Hepatocyte (in vitro differentiated cells): ENCODE results near the gene MAP7D3. TPM values are rescaled to one million over a fixed set of nuclear protein-coding genes. Genes with fewer than 3 reads are reported as not detected.

Experiments used
- DNase-seq: peaks from one replicate; pipeline ENCODE4 v3.0.0-alpha.2; 2016; ENCODE audit warnings: low spot score
- H2AFZ ChIP-seq: fragments of 200-600 bp; sonication (generic); 2 replicates; pipeline ENCODE4 v1.6.0; 2016; ENCODE audit warnings: antibody characterized with exemption, mild to moderate bottlenecking
- H3K27ac ChIP-seq: fragments of 200-600 bp; sonication (generic); 2 replicates; pipeline ENCODE4 v1.5.1; 2016; ENCODE audit warnings: mild to moderate bottlenecking
- H3K27me3 ChIP-seq: fragments of 200-600 bp; sonication (generic); 2 replicates; pipeline ENCODE4 v1.6.1; 2016
- H3K36me3 ChIP-seq: fragments of 200-600 bp; sonication (generic); replicated peaks from 2 replicates; pipeline ENCODE4 v1.5.1; 2016; ENCODE audit warnings: low read depth; ENCODE audit not compliant: insufficient read depth
- H3K4me1 ChIP-seq: fragments of 200-600 bp; sonication (generic); 2 replicates; pipeline ENCODE4 v1.5.1; 2016; ENCODE audit warnings: mild to moderate bottlenecking, moderate library complexity; ENCODE audit not compliant: insufficient read depth
- H3K4me2 ChIP-seq: fragments of 200-600 bp; sonication (generic); 2 replicates; pipeline ENCODE4 v1.6.0; 2016
- H3K4me3 ChIP-seq: fragments of 200-600 bp; sonication (generic); 2 replicates; pipeline ENCODE4 v1.5.1; 2016; ENCODE audit warnings: mild to moderate bottlenecking
- H3K79me2 ChIP-seq: fragments of 200-600 bp; sonication (generic); 2 replicates; pipeline ENCODE4 v1.6.0; 2017; ENCODE audit warnings: mild to moderate bottlenecking
- H3K9me2 ChIP-seq: fragments of 200-600 bp; sonication (generic); replicated peaks from 2 replicates; pipeline ENCODE4 v1.6.0; 2017; ENCODE audit warnings: mild to moderate bottlenecking; ENCODE audit not compliant: insufficient read depth
- H3K9me3 ChIP-seq: fragments of 200-600 bp; sonication (generic); 2 replicates; pipeline ENCODE4 v1.5.1; 2016; ENCODE audit warnings: low read depth, mild to moderate bottlenecking
- H4K20me1 ChIP-seq: fragments of 200-600 bp; sonication (generic); 2 replicates; pipeline ENCODE4 v1.6.0; 2016; ENCODE audit warnings: mild to moderate bottlenecking; ENCODE audit not compliant: insufficient read depth, poor library complexity, severe bottlenecking
- CTCF ChIP-seq: fragments of 200-600 bp; sonication (generic); IDR thresholded peaks from 2 replicates; pipeline ENCODE4 v1.5.1; 2016; ENCODE audit warnings: antibody characterized with exemption, mild to moderate bottlenecking; ENCODE audit not compliant: poor library complexity
- EZH2 ChIP-seq: fragments of 200-600 bp; sonication (generic); IDR thresholded peaks from 2 replicates; pipeline ENCODE4 v1.6.1; 2016; ENCODE audit warnings: antibody characterized with exemption, mild to moderate bottlenecking, borderline replicate concordance
- EZH2phosphoT487 ChIP-seq: fragments of 200-600 bp; sonication (generic); IDR thresholded peaks from one replicate; pipeline ENCODE4 v1.6.1; 2018; ENCODE audit warnings: antibody characterized with exemption, mild to moderate bottlenecking, low read depth, moderate library complexity; ENCODE audit not compliant: unreplicated experiment, severe bottlenecking
- WGBS: methylation state at CpG from one replicate; pipeline ENCODE4 v1.1.6; 2016; ENCODE audit warnings: low lambda C conversion rate; ENCODE audit errors: missing lambda C conversion rate; 5-methylcytosine and 5-hydroxymethylcytosine counted together
- polyA plus RNA-seq: library from polyadenylated mRNA; unstranded; fragments of >200 nt; fragmentation: Nextera tagmentation; extraction: Ambion mirVana; gene quantifications from 2 replicates; pipeline ENCODE4 v1.2.1, GENCODE V29; 2016
- total RNA-seq: library from RNA; depleted of rRNA; stranded (reverse); fragments of >200 nt; gene quantifications from 2 replicates; pipeline ENCODE4 v1.2.3, GENCODE V29; 2014

MAP7D3 gene
- total and polyA plus RNA-seq, 2 experiments from 2014 or later = 3.9 to 6.8 TPM

- no peaks in the 10 kb centered on the region for H4K20me1 ChIP-seq
- H2AFZ ChIP-seq = no peak overlapping the region
- no peaks in the 10 kb centered on the region for H3K4me1 ChIP-seq
- no peaks in the 10 kb centered on the region for H3K36me3 ChIP-seq
- no peak overlapping the region for H3K27ac ChIP-seq
- DNase-seq = no peak
- no peaks in the 10 kb centered on the region for H3K9me2 ChIP-seq
- H3K9me3 ChIP-seq = no peaks in the 10 kb centered on the region
- no peaks in the 10 kb centered on the region for H3K27me3 ChIP-seq
- H3K79me2 ChIP-seq = no peaks in the 10 kb centered on the region
- TF ChIP-seq CTCF = no peak
- TF ChIP-seq EZH2phosphoT487 = no peak
- no peak for TF ChIP-seq EZH2
- 87% methylated on average over 2 of the region's 2 CpGs for WGBS
- no peak overlapping the region for H3K4me2 ChIP-seq
- no peak overlapping the region for H3K4me3 ChIP-seq
Observed at GRCh38 chrX:136200466-136200865, 50.7 kb downstream of the MAP7D3 start.

GRCh38 chrX:136199365-136199764, 51.8 kb downstream of the MAP7D3 start:
- WGBS = 65% methylated on average over 4 of the region's 4 CpGs
- no peak for DNase-seq
- Histone ChIP-seq H3K27me3 (no peaks in the 10 kb centered on the region), H3K4me2 (no peak overlapping the region), H3K4me1 (no peaks in the 10 kb centered on the region), H3K27ac (no peak overlapping the region), H3K9me3 (no peaks in the 10 kb centered on the region), H3K4me3 (no peak overlapping the region), H2AFZ (no peak overlapping the region), H3K36me3 (no peaks in the 10 kb centered on the region), H4K20me1 (no peaks in the 10 kb centered on the region), H3K9me2 (no peaks in the 10 kb centered on the region), H3K79me2 (no peaks in the 10 kb centered on the region)
- no peak for TF ChIP-seq CTCF
- TF ChIP-seq EZH2phosphoT487 = no peak
- TF ChIP-seq EZH2 = no peak

DNA sequence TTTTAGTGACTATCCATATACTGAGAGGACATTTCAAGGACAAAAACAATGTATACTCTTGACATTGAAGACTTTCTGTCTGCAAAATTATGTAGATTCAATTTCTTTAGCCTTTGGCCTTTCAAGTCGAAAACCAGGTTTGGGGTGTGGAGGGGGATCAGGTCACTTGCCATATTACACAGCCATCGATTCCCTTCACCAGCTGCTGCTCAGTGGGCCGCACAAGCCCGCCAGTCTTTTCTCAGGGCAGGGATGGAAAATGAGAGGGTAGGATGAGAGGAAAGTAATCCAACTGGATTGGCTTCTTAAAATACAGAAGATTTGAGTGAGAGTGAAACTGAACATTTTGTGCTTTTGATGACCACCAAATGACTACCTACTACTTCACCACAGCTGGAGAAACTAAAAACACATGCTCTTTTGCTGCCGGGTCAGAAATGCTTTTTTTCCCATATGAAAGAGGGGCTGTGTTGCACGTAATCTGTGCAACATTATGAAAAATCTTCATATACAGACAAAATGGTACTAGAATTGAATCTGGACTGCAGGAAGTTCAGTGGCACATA, 52.4 kb downstream of the MAP7D3 start:
- Histone ChIP-seq H3K4me2 (no peak overlapping the region), H3K79me2 (no peaks in the 10 kb centered on the region), H3K27ac (no peak overlapping the region), H2AFZ (no peak overlapping the region), H3K4me1 (no peaks in the 10 kb centered on the region), H3K4me3 (no peak overlapping the region), H4K20me1 (no peaks in the 10 kb centered on the region), H3K9me3 (no peaks in the 10 kb centered on the region), H3K9me2 (no peaks in the 10 kb centered on the region), H3K36me3 (no peaks in the 10 kb centered on the region), H3K27me3 (no peaks in the 10 kb centered on the region)
- TF ChIP-seq CTCF = no peak
- no peak for TF ChIP-seq EZH2phosphoT487
- no peak for TF ChIP-seq EZH2
- DNase-seq = no peak
- WGBS = 85% methylated on average over 6 of the region's 6 CpGs

DNA sequence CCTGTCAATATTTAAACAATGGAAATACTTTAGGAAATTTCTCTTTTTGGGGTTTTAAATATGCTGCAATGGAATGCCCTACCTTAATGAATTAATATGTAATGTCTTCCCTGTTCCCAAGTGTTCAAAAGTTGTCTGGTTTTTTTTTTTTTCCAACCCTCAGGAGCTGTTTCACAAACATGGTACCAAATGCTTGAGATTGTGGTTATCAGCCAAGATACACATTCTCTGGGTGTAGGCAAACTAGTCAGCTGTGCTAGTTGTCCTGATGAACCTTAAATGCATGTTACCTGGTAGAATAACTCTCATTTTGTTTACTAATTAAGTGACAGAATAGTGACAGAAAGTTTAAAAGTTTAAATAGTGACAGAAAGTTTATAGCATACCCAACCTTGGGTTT, 53.2 kb downstream of the MAP7D3 start:
- TF ChIP-seq CTCF (no peak), EZH2 (no peak), EZH2phosphoT487 (no peak)
- H3K9me2 ChIP-seq = no peaks in the 10 kb centered on the region
- no peaks in the 10 kb centered on the region for H3K79me2 ChIP-seq
- no peak overlapping the region for H3K4me3 ChIP-seq
- no peaks in the 10 kb centered on the region for H3K36me3 ChIP-seq
- H3K4me1 ChIP-seq = no peaks in the 10 kb centered on the region
- H2AFZ ChIP-seq = no peak overlapping the region
- H3K4me2 ChIP-seq = no peak overlapping the region
- no peaks in the 10 kb centered on the region for H3K9me3 ChIP-seq
- no peak for DNase-seq
- H4K20me1 ChIP-seq = no peaks in the 10 kb centered on the region
- H3K27ac ChIP-seq = no peak overlapping the region
- H3K27me3 ChIP-seq = no peaks in the 10 kb centered on the region
